SU-DHL-6 (cell line): ENCODE data around the gene NUDC.

Source experiments
- CTCF ChIP-seq: fragments of 200-600 bp; sonication (generic); IDR thresholded peaks from one replicate; pipeline ENCODE4 v1.5.1; 2017; ENCODE audit warnings: antibody characterized with exemption, mild to moderate bottlenecking, low read length, moderate library complexity; ENCODE audit not compliant: insufficient read depth, poor library complexity, severe bottlenecking
- EZH2phosphoT487 ChIP-seq: fragments of 200-600 bp; sonication (generic), shearing (Covaris generic); conservative IDR thresholded peaks from 2 replicates; pipeline ENCODE4 v1.6.1; 2018; ENCODE audit warnings: mild to moderate bottlenecking, antibody characterized with exemption, low read length, moderate library complexity, mixed read lengths

- TF ChIP-seq CTCF (no peak), EZH2phosphoT487 (no peak)
Observed at GRCh38 chr1:26956321-26956720, 34.8 kb downstream of the NUDC start.
